RPMI8226 (cell line): ENCODE measurements around the gene ILKAP.

Experiments used
- DNase-seq: peaks from one replicate; pipeline ENCODE4 v3.0.0-alpha.2; 2015

Gene ILKAP

DNA sequence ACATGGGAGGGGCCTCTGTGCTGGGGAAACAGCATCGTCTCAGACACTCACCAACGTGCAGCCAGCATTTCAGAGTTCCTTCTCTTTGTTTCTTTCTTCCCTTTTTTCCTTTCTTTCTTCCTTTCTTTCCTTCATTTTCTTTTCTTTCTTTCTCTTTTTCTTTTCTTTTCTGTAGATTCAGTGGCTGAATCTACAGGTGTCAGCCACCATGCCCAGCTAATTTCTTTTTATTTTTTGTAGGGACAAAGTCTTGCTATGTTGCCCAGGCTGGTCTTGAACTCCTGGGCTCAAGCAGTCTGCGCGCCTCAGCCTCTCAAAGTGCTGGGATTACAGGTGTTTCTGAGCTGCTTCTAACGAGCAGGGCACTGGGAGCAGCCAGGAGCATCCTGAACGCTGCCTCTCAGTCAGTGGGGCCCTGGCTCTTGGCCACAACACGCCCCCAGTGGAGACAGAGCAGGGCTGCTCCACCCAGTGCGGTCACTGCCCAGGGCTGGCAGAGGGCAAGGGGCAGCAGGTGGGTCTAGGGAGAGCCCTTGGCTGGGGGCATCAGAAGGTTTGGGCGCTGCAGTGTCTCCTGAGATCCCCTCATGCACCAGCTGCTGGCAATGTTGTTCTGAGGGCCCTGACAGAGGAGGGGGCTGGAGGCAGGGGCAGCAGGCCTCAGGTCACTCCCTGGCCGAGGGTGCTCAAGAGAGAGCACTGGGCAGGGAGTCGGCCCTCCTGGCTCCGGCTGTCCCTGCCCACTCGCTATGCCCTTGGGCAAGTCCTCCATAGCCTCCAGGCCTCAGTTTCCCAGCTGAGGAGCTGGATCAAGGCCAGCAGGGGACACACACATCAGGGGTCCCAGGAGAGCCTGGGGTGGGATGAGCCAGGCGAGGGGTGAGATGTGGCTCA, 69.7 kb downstream of the ILKAP start:
- DNase-seq: no peak

DNA sequence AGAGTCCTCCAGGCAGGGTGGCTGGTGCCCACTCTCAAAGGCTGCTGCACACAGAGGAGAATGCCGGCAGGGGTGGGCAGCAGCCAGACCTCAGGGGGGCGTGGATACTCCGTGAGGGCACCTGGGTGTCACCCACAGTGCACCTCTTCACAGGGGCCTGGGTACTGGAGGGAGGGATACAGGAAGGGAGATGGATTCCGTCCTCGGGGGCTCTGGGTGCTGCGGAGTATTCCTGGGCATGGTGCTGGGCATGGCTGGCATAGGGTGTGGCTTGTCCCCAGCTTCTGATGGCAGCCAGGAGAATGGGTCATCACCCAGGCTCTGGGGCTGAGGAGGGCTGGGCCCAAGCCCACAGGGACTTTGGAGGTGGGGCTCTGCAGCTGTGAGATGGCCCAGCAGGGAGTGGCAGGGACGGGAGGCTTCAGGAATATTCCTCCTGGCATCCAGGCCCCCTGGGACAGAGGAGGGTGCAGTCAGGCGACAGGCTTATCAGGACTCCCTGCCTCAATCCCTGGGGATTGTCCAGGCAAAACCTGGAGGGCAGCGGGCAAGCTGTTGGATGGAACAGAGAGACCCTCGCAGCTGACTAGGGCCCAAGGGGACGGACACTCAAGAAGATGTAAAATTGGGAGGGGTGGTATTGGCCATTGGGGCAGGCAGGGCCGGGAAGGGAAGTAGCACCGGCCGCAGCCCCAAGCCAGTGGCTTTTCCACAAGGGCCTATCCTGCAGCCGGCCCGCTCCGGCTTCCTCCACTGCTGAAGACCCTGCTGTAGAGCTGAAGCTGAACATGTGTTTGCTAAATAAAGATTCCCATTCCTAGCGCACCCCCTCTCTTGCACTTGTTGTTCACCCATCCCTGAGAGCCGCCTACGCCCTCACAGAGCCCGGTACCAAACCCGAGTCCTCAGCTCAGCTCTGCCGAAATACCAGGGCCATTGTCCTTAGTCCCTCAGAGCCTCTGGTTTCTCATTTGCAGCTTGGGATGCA, 70.7 kb downstream of the ILKAP start:
- DNase-seq: no peak

DNA sequence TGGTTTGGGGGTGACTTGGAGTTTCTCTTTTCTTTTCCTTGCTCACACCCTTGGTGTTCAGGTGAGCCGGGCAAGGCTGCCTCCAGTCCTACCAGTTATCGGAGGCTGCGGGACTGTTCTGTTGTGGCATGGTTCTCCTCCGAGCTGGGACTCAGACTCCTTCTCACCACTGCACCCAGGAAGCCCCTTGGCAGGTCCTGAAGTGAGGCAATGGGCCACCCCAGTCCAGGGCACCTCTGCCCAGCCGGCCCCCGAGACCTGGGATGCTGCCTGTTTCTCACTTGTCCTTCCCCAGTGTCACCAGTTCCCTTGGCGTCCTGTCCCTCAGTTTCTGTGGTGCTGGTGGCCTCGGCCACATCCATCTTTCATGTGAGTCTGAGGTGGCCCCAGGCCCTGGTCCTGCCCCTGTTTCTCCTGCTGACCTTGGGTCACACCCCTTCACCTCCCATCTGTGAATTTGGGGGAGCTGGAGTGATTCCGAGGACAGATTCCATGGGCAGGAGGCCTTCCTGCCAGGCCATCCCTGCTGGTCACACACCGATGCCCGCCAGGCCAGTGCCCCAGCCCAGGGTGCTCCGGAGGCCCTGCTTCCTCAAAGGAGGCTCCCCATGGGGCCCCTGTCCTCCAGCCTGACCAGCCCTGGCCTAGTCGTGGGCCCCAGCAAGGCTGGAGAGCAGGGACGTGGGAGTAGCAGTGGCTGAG, 71.6 kb downstream of the ILKAP start:
- DNase-seq: no peak

DNA sequence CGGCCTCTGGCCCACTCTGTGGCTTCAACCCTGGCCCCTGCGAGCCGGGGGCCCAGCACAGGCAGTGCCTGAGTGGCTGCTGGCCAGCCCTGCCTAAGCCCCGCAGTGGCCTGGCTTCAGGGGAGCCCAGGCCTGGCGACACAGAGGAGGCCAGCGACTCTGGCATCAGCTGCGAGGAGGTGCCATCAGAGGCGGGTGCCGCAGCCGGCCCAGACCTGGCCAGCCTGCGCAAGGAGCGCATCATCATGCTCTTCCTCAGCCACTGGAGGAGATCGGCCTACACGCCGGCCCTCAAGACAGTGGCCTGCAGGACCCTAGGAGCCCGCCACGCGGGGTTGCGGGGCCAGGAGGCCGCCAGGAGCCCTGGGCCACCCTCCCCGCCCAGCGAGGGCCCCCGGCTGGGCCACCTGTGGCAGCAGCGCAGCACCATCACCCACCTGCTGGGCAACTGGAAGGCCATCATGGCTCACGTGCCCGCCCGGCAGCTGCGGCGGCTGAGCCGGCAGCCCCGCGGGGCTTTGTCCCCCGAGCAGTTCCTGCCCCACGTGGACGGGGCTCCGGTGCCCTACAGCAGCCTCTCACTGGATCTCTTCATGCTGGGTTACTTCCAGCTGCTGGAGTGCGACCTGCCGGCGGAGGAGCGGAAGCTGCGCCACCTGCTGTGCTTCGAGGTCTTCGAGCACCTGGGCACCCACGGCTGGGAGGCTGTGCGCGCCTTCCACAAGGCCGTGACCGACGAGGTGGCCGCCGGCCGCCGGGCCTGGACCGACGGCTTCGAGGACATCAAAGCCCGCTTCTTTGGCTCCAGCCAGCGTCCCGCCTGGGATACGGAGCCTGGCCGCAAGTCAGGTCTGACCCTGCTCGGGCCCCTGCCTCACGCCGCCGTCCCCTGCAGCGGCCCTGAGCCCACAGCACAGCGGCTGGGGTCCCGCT, 72.5 kb downstream of the ILKAP start:
- no peak for DNase-seq

DNA sequence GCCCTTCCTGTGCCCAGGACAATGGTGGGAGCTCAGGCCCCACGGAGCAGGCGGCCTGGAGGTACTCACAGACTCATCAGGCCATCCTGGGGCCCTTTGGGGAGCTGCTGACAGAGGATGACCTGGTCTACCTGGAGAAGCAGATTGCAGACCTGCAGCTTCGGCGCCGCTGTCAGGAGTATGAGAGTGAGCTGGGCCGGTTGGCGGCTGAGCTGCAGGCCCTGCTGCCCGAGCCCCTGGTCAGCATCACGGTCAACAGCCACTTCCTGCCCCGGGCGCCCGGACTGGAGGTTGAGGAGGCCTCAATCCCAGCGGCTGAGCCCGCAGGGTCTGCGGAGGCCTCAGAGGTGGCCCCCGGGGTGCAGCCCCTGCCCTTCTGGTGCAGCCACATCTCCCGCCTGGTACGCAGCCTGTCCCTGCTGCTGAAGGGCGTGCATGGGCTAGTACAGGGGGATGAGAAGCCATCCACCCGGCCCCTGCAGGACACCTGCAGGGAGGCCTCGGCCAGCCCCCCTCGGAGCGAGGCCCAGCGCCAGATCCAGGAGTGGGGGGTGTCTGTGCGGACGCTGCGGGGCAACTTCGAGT, 73.3 kb downstream of the ILKAP start:
- DNase-seq: no peak

DNA sequence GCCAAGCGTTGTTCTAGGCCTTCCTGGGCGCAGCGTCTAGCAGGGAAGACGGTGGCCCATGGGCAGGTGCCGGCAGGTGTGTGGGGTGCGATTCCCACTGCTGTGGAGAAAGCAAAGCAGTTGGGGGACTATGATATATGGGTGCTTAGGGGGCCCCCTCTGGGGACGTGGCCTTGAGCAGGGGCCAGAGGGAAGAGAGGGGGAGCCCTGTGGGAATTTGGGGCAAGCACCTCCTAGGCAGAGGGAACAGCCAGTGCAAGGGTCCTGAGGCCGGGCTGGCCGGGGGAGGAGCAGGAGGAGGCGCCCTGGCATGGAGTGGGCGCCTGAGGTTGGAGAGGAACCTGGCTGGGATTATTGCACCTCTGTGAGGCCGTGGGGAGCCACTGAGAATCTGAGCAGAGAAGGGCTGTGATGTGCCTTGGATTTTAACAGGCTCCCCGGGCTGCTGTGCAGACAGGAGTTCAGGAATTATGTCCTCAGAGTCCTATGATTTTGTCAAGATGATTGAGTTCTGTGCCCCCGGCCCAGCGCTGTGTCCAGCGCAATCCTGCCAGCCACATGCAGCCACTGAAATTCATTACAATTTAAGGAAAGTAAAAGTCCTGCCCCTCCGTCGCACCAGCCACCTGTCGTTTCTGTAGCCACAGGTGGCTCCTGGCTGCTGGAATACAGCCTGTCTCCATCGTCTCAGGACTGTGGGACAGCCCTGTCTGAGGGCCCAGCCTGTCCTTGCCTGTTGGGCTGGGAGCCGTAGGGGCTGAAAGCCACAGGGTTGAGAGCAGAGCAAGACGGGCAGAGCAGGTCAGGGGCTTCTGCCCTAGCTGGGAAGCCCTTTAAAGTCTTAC, 74.1 kb downstream of the ILKAP start:
- DNase-seq: no peak

DNA sequence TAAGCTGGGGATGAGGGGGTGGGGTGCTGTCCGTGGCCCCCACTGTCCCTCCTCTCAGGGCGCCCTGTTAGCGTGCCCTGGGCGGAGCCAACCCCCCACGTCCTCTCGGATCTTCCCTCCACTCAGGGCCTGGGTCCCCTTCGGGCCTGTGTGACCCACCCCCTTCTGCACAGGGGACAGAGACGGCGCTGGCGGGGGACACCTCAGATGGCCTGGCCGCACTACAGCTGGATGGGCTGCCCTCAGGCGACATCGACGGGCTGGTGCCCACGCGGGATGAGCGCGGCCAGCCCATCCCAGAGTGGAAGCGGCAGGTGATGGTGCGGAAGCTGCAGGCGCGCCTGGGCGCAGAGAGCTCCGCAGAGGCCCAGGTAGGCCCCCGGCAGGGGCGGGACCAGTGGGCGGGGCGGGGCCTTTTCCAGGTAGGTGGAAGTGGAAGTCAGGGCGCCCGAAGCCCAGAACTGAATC, 74.9 kb downstream of the ILKAP start:
- no peak for DNase-seq

DNA sequence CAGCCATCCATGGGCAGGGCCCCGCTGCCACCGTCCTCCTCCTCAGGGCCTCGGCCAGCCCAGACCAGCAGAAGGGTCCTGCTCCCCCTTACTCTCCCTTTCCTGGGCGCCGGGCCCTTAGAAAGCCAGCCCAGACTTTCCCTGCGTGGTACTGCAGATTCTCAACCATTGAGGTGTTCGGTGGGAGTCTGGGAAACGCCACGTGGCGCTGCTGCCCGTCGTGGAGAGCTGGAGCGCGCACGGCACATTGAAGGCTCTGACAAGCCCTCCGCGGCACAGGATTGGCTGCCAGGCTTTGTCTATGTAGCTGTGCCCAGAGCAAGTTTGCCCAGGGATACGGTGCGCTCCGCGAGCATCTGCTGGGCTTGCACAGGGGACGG, 75.4 kb downstream of the ILKAP start:
- DNase-seq: no peak

DNA sequence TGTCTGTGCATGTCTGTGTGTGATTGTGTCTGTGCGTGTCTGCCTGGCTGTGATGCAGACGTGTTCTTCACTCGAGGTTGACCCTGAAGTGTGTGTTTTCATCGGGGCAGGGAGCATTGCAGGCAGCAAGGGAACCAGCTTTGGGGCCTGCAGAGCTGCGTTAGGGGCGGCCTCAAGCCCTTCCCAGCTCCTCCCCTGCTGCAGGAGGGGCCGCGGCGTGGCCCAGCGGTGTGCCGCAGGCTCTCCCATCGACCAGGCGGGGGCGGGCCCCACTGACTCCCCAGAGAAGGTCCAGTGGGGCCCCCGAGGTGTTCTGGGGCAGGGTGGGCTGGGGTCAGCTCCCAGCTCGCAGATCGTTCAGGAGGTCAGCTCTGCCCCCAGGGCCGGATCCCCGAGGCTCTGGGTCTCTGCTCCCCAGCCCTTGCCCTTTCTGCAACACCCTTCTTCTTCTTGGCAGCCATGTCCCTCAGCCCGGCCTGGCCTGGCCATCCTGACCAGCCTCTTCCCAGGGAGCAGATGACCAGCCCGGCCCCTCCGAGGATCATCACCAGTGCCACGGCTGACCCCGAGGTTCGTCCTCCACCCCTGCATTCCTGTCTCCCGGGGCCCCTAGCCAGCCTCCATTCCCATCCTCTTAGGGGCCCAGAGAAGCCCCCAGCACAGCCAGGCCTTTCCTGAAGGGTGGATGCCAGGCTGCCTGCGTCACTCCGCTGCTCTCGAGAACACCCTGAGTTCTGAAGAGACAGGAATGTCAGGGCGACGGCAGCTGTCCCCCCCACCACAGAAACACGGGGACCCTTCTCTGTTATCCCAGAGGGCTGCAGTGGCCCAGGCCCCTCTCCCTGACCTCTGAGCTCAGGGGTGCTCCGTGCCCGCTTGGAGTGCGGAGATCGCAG, 76.1 kb downstream of the ILKAP start:
- DNase-seq: peak; percentile 53

DNA sequence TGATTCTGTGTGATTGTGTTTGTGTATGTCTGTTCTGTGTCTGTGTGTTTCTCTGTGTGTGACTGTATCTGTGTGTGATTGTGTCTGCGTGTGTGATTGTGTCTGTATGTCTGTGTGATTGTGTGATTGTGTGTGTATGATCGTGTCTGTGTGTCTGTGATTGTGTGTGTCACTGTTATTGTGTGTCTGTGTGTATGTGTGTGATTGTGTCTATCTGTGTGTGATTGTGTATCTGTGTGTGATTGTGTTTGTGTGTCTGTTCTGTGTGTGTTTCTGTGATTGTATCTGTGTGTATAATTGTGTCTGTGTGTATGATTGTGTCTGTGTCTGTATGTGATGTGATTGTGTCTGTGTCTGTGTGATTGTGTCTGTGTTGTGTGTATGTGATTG, 76.7 kb downstream of the ILKAP start:
- no peak for DNase-seq

DNA sequence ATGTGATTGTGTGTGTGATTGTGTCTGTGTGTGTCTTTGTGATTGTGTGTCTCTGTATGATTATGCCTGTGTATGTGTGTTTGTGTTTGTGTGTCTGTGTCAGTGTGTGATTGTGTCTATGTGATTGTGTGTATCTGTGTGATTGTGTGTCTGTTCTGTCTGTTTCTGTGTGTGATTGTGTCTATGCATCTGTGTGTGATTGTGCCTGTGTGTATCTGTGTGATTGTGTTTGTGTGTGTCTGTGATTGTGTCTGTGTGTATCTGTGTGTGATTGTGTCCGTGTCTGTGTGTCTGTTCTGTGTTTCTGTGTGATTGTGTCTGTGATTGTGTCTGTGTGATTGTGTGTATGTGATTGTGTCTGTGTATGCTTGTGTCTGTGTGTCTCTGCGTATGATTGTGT, 77.2 kb downstream of the ILKAP start:
- no peak for DNase-seq

DNA sequence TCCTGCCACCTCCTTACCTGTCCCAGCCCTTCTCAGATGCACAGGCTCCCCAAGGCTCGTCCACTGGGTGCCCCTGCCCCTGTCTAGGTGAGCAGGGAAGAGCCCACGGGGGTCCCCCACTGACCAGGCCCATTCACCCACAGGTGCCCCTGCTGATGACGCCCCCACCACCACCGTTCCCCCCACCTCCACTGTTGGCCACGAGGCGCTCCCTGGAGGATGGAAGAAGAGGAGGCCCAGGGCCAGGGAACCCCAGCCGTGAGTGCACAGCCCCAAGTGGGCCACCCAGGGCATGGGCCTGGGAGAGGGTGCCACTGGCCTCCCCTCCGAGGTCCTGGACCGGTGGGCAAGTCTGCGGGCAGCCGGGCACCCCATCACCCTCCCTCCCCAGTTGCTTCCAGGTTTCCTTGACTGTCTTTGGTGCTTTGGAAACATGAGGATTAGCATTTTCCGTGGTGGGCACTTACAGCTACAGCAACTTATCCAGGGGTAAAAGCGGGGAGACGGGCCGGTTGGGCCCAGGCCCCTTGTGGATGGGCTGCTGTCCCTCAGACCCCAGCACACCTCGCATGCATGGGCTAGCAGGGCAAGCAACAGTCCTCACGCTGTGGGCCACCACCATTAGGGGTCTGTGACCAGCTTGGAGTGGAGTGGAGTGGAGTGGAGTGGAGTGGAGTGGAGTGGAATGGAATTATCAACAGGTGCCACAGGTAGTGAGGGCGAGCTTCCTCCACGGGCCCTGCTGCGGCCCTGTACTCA, 78.2 kb downstream of the ILKAP start:
- no peak for DNase-seq

DNA sequence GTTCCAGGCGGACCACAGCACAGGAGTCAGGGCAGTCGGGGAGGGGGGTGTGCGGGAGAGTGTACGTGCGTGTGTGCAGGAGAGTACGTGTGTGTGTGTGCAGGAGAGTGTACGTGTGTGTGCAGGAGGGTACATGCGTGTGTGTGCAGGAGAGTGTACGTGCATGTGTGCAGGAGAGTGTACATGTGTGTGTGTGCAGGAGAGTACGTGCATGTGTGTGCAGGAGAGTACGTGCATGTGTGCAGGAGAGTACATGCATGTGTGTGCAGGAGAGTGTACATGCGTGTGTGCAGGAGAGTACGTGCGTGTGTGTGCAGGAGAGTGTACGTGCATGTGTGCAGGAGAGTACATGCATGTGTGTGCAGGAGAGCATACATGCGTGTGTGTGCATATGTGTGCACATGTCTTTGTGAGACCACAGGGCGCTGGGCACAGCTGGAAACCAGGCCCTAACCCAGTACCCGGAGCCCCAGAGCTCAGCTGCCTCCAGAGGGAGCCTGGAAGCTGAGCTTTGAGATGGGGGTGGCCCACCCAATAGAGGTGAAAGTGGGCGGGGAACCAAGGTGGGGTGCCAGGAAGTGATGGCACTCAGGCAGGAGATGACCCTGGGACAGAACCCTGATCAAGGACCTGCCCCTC, 78.9 kb downstream of the ILKAP start:
- DNase-seq: no peak

DNA sequence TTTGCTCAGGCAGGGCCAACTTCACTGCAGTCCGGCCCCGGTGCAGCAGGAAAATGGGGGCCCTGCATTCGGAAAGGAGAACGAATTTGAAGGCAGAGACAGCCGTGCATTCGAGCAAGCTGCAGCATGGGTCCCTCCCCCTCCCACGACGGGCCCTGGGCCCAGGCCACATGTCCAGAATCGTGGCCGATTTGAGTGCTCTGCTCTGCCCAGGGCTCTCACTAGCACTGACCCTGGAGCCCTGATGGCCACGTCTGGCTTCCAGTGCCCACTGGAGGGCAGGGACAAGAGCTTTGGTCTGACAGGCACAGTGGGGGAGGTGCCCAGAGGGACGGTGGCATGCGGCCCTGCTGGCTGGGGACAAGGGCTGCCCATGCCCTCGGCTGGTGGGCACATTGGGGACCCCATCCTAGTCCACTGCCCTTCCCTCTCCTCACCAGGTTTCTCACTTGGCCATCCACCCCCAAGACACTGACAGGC, 79.5 kb downstream of the ILKAP start:
- DNase-seq: no peak

DNA sequence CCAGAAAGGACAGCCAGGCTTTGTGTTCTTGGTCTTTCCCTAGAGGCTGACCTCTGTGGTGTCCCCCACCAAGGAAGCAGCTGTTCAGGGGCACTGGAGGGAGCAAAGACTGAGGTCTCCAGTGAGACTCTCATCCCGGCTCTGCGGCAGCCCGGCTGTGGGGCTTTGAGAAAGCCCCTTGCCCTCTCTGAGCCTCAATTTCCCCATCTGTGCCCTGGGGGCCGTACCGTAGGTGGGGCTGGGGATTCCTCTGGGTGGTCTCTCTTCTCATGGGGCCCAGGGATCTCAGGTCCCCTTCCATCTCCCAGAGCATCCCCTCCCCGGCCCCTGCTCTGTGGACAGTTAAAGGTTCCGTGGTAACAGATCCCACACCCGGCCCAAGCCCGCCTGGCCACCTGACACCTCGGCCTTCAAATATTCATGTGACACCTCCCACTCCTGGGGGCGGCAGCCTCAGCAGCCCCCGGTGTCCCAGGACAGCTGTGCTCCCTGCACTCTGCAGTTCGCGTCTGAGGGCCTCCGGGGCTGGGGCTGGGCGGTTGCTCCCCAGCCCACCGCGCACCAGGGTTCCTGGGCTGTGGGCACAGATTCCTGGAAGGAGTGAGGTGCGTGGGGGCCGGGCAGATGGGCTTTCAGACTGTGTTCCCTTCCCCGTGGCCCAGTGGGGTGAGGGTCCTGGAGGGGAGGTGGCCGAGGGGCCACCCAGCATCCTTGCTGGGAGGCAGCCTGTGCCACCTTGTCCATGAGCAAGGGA, 80.1 kb downstream of the ILKAP start:
- DNase-seq: no peak

DNA sequence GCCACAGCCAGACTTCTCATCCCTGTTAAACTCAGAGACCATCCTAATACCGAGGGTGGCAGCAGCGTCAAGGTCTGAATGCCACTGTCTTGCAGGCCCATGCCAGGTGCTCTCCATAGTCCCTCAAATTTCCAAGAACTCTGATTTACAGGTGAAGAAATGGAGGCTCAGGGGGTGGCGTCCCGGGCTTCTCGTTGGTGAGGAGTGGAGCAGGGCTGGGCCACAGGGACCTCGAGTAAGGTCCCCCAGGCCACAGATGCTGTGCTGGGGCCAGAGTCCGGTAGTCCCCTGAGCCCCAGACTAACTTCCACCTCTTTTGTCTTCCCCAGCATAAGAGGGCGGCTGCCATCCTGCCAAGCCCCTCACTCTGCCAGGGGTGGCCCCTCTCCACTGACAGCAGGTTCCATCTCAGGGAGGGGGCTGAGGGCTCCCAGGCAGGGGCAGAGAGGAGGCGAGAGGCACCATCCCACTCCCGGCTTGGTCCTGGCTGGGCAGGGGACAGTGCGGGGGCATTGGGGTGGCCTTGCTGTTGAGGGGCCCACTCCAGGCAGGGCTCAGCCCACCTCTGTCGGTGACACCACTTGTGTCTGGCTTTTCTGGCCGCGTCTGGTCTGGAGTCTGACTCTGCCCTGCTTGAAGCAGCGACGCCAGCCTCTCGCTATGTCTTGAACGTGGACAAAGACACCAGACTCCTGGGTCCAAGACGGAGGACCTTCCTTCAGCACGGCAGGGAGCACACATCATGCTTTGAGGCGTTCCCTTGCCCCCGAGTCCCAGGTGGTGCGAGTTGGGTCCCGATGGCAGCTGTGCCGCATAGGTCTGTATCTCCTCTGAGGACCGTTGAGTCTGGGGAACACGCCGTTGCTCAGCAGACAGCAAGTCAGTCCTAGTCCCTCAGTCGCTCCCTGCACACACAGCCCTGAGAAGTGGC, 80.9 kb downstream of the ILKAP start:
- DNase-seq: no peak
